Pancreas (tissue), 10 donors: Measurements from ENCODE around the gene COL15A1. TPM values are rescaled to one million over a fixed set of nuclear protein-coding genes. Genes with fewer than 3 reads are reported as not detected.

ENCODE experiments used
- ATAC-seq, 4 donors: fragments of 200-7000 bp; cut with Tn5 transposase; one replicate each; pipeline versions ENCODE4 v1.8.0 to v1.9.1; 2020; ENCODE audit warnings: mild to moderate bottlenecking in 4 of 4, moderate library complexity in 4 of 4
- DNase-seq, 6 donors: peaks; one replicate each; pipeline ENCODE4 v3.0.0-alpha.2; 2020
- FAIRE-seq: peaks from 2 replicates; lab custom pipeline; 2012; peaks lifted over from hg19 to GRCh38; lab: Jason Lieb, UNC
- H3K27ac ChIP-seq, 4 donors: fragments of 200-600 bp; sonication (generic); 1 replicate in 3 of 4; 2 replicates in 1 of 4; pipeline versions ENCODE4 v1.5.0 to v1.8.0; 2020
- H3K27me3 ChIP-seq, 4 donors: fragments of 200-600 bp; one replicate each; pipeline ENCODE4 v1.8.0; 2021
- H3K36me3 ChIP-seq, 3 donors: fragments of 200-600 bp; sonication (generic) in 1 of 3; one replicate each; pipeline versions ENCODE4 v1.5.0 to v1.8.0; 2020 to 2021
- H3K4me1 ChIP-seq, 3 donors: fragments of 200-600 bp; one replicate each; pipeline ENCODE4 v1.8.0; 2021
- H3K4me3 ChIP-seq, 4 donors: fragments of 200-600 bp; sonication (generic) in 2 of 4; one replicate each; pipeline versions ENCODE4 v1.5.0 to v1.8.0; 2020 to 2021
- H3K9me3 ChIP-seq, 4 donors: fragments of 200-600 bp; one replicate each; pipeline ENCODE4 v1.8.0; 2021
- CTCF ChIP-seq, 4 donors: fragments of 200-600 bp; sonication (generic) in 3 of 4; IDR thresholded peaks; one replicate each; pipeline versions ENCODE4 v1.5.0 to v1.8.0; 2021; ENCODE audit warnings: antibody characterized with exemption in 4 of 4
- WGBS, 2 donors: extraction: QIAGEN DNeasy Blood & Tissue Kit; methylation state at CpG; one replicate each; pipeline ENCODE4 v1.1.7; 2013; 5-methylcytosine and 5-hydroxymethylcytosine counted together
- intact Hi-C, 3 donors: fragments of 100-400 bp; cut with DNase I; formaldehyde crosslinking; loops; one replicate each; pipeline versions ENCODE4 v1.11.1 to v1.14.2; 2022
- polyA plus RNA-seq, 2 donors: library from polyadenylated mRNA; stranded (reverse); fragments of 200-250 nt; gene quantifications; one replicate each; pipeline ENCODE4 v1.2.3, GENCODE V29; 2013
- total RNA-seq, 6 donors: library from RNA; stranded (reverse); fragmentation: NEBNext Ultra II Directional in 4 of 6; extraction: Animal tissue kit (Norgen Biotek cat#: 25700) in 4 of 6; gene quantifications; one replicate each; pipeline versions ENCODE4 v1.2.1 to v1.2.4, GENCODE V29; 2021 to 2023
- donor health status: healthy with polysubstance abuse.
- donor health status: DM: no; HTN: no; CAD: no; lungs with moderate emphysema.
- donor health status: DM: no; HTN: no; CAD: no.
- donor health status: control.
- donor health status: control.
- donor health status: Bipolar disorder and iron deficiency.
- donor health status: DM: yes; HTN: yes; CAD: no.
- donor health status: DM: no; HTN: no; CAD: no.
- donor health status: DM: no; HTN: no; CAD: no.
- donor health status: DM: yes; HTN: yes; CAD: no.

The COL15A1 gene
- total and polyA plus RNA-seq, 8 donors = 6.7 to 43.4 (median 10.4) TPM

GRCh38 chr9:98992885-98993569 lies 49.3 kb downstream of the COL15A1 start:
- no peak for FAIRE-seq
- 89 to 93% methylated on average over 6 of the region's 6 CpGs for WGBS, 2 donors
- no peaks in the 10 kb centered on the region for H3K4me1 ChIP-seq

GRCh38 chr9:98993570-98993945 lies 49.9 kb downstream of the COL15A1 start:
- intact Hi-C loops = no loop called here
- 82 to 89% methylated on average over 6 of the region's 6 CpGs for WGBS, 2 donors
- Histone ChIP-seq H3K36me3 (no peaks in the 10 kb centered on the region), H3K27me3 (no peaks in the 10 kb centered on the region), H3K9me3 (no peaks in the 10 kb centered on the region), H3K27ac (no peak overlapping the region), H3K4me1 (no peaks in the 10 kb centered on the region), H3K4me3 (no peak overlapping the region)
- DNase-seq = peak in 1 of 6 donors; percentile 39
- FAIRE-seq = no peak
- TF ChIP-seq CTCF (IDR thresholded peaks at IDR 0.05) = no peak
- ATAC-seq = peak in 2 of 4 donors; percentile 46 to 69

More at GRCh38 chr9:98992885-98993569, 49.3 kb downstream of the COL15A1 start:
- intact Hi-C loops = no loop called here
- no peak for TF ChIP-seq CTCF (IDR thresholded peaks at IDR 0.05)
- no peak overlapping the region for H3K27ac ChIP-seq
- no peak overlapping the region for H3K4me3 ChIP-seq
- H3K27me3 ChIP-seq = no peaks in the 10 kb centered on the region
- H3K9me3 ChIP-seq = no peaks in the 10 kb centered on the region
- no peak for ATAC-seq
- no peak for DNase-seq
- H3K36me3 ChIP-seq = no peaks in the 10 kb centered on the region

- no peak for TF ChIP-seq CTCF (IDR thresholded peaks at IDR 0.05)
- intact Hi-C loops = loop anchor here in 1 of 3 donors (5.0 kb wide), 2 partner anchors 132 to 147 kb away; no protein-coding TSS in a partner anchor
- FAIRE-seq (no peak), ATAC-seq (no peak), DNase-seq (no peak)
- H3K27ac ChIP-seq = no peak overlapping the region
- no peaks in the 10 kb centered on the region for H3K9me3 ChIP-seq
- H3K27me3 ChIP-seq = no peaks in the 10 kb centered on the region
- 87 to 89% methylated on average over 12 of the region's 12 CpGs for WGBS, 2 donors
- peaks cover 0 to 4% (median 0%) of the 10 kb centered on the region in 3 donors for H3K4me1 ChIP-seq
- no peaks in the 10 kb centered on the region for H3K36me3 ChIP-seq
- H3K4me3 ChIP-seq = no peak overlapping the region
Observed at GRCh38 chr9:98994172-98995058, 50.7 kb downstream of the COL15A1 start.

GRCh38 chr9:98995059-98995671 lies 51.5 kb downstream of the COL15A1 start:
- FAIRE-seq (no peak), ATAC-seq (peak in 3 of 4 donors; percentile 44 to 51 (median 44)), DNase-seq (peak in 4 of 6 donors; percentile 45 to 59 (median 50))
- TF ChIP-seq CTCF (IDR thresholded peaks at IDR 0.05) = no peak
- peaks cover 0 to 4% (median 0%) of the 10 kb centered on the region in 3 donors for H3K4me1 ChIP-seq
- H3K36me3 ChIP-seq = no peaks in the 10 kb centered on the region
- H3K27me3 ChIP-seq = no peaks in the 10 kb centered on the region
- no peak overlapping the region for H3K4me3 ChIP-seq
- intact Hi-C loops = loop anchor here in 1 of 3 donors (5.0 kb wide), 2 partner anchors 133 to 148 kb away; no protein-coding TSS in a partner anchor
- H3K9me3 ChIP-seq = no peaks in the 10 kb centered on the region
- H3K27ac ChIP-seq = no peak overlapping the region
- WGBS, 2 donors = 55 to 63% methylated on average over 3 of the region's 3 CpGs
